Body of pancreas (tissue), 4 donors: Measurements from ENCODE around the gene CIBAR2. TPM values are rescaled to one million over a fixed set of nuclear protein-coding genes. Genes with fewer than 3 reads are reported as not detected.

Experiments used
- ATAC-seq: fragments of 150-250 bp; one replicate; pipeline ENCODE4 v1.9.1; 2016
- DNase-seq, 4 donors: peaks; one replicate each; pipeline ENCODE4 v3.0.0-alpha.2; 2019
- H3K27ac ChIP-seq, 4 donors: fragments of 200-600 bp; sonication (generic); 1 replicate in 3 of 4; 2 replicates in 1 of 4; pipeline versions ENCODE4 v1.5.1 to v1.6.1; 2016 to 2019; ENCODE audit warnings: mild to moderate bottlenecking in 1 of 4, mixed read lengths in 1 of 4, moderate library complexity in 1 of 4
- H3K27me3 ChIP-seq, 2 donors: fragments of 200-600 bp; sonication (generic); one replicate each; pipeline ENCODE4 v1.6.0; 2016; ENCODE audit warnings: mild to moderate bottlenecking in 1 of 2
- H3K36me3 ChIP-seq, 2 donors: fragments of 200-600 bp; sonication (generic); replicated peaks in 1 of 2; 2 replicates each; pipeline ENCODE4 v1.5.1; 2016; ENCODE audit warnings: low read depth in 2 of 2; ENCODE audit not compliant: insufficient read depth in 1 of 2
- H3K4me1 ChIP-seq: fragments of 200-600 bp; sonication (generic); one replicate; pipeline ENCODE4 v1.6.0; 2016
- H3K4me3 ChIP-seq, 2 donors: fragments of 200-600 bp; sonication (generic); 1 replicate in 1 of 2; 2 replicates in 1 of 2; pipeline ENCODE4 v1.5.1; 2016 to 2019
- H3K9me3 ChIP-seq, 3 donors: fragments of 200-600 bp; sonication (generic); 1 replicate in 2 of 3; 2 replicates in 1 of 3; pipeline ENCODE4 v1.5.1; 2016
- POLR2A ChIP-seq, 3 donors: fragments of 450-650 bp; IDR thresholded peaks; one replicate each; pipeline ENCODE4 v1.6.1; 2016; ENCODE audit warnings: antibody characterized with exemption in 3 of 3, mild to moderate bottlenecking in 2 of 3
- WGBS, 2 donors: methylation state at CpG; one replicate each; pipeline ENCODE4 v1.1.5; 2017; 5-methylcytosine and 5-hydroxymethylcytosine counted together
- intact Hi-C: fragments of 100-400 bp; cut with DNase I; formaldehyde crosslinking; loops from one replicate; pipeline ENCODE4 v1.15.1; 2023
- total RNA-seq, 2 donors: library from RNA; depleted of rRNA; stranded (reverse); fragments of >200 nt; gene quantifications; one replicate each; pipeline ENCODE4 v1.1.0, GENCODE V29; 2016
- TF ChIP-seq, protein P1 (sequence below), 7 experiments: fragments of 450-650 bp in 4 of 7; fragments of 200-600 bp in 3 of 7; sonication (generic) in 3 of 7; IDR thresholded peaks; one replicate each; pipeline ENCODE4 v1.5.1; 2016 to 2019; ENCODE audit warnings: antibody characterized with exemption in 7 of 7

The CIBAR2 gene
- total RNA-seq, 2 donors from 2014 or later, result not detected

- intact Hi-C loops, result loop anchor here (10.0 kb wide), 1 partner anchor 115 kb away; no protein-coding TSS in a partner anchor
- Histone ChIP-seq H3K27ac (no peak overlapping the region), H3K36me3 (peaks cover 0 to 5% of the 10 kb centered on the region in 2 donors), H3K4me1 (peaks cover 23% of the 10 kb centered on the region), H3K9me3 (no peaks in the 10 kb centered on the region), H3K4me3 (no peak overlapping the region), H3K27me3 (no peaks in the 10 kb centered on the region)
- TF ChIP-seq, protein P1, sequence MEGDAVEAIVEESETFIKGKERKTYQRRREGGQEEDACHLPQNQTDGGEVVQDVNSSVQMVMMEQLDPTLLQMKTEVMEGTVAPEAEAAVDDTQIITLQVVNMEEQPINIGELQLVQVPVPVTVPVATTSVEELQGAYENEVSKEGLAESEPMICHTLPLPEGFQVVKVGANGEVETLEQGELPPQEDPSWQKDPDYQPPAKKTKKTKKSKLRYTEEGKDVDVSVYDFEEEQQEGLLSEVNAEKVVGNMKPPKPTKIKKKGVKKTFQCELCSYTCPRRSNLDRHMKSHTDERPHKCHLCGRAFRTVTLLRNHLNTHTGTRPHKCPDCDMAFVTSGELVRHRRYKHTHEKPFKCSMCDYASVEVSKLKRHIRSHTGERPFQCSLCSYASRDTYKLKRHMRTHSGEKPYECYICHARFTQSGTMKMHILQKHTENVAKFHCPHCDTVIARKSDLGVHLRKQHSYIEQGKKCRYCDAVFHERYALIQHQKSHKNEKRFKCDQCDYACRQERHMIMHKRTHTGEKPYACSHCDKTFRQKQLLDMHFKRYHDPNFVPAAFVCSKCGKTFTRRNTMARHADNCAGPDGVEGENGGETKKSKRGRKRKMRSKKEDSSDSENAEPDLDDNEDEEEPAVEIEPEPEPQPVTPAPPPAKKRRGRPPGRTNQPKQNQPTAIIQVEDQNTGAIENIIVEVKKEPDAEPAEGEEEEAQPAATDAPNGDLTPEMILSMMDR (IDR thresholded peaks at IDR 0.05), result no peak
- no peak for TF ChIP-seq POLR2A (IDR thresholded peaks at IDR 0.05)
- 78 to 82% methylated on average over 13 to 16 of the region's 16 CpGs for WGBS, 2 donors
- no peak for DNase-seq
- ATAC-seq, result no peak
Observed at GRCh38 chr16:85089525-85089924, 22.7 kb downstream of the CIBAR2 start.

- H3K36me3 ChIP-seq, result peaks cover 0 to 5% of the 10 kb centered on the region in 2 donors
- no peaks in the 10 kb centered on the region for H3K27me3 ChIP-seq
- DNase-seq (no peak), ATAC-seq (no peak)
- H3K27ac ChIP-seq, result no peak overlapping the region
- WGBS, 2 donors, result 79 to 90% methylated on average over 23 to 31 of the region's 31 CpGs
- peaks cover 23% of the 10 kb centered on the region for H3K4me1 ChIP-seq
- no peaks in the 10 kb centered on the region for H3K9me3 ChIP-seq
- no peak overlapping the region for H3K4me3 ChIP-seq
- intact Hi-C loops, result loop anchor here (10.0 kb wide), 1 partner anchor 114 kb away; no protein-coding TSS in a partner anchor
- TF ChIP-seq POLR2A (IDR thresholded peaks at IDR 0.05), result no peak
- TF ChIP-seq, protein P1 (IDR thresholded peaks at IDR 0.05), result no peak
Observed at GRCh38 chr16:85088570-85089199, 23.6 kb downstream of the CIBAR2 start.

DNA sequence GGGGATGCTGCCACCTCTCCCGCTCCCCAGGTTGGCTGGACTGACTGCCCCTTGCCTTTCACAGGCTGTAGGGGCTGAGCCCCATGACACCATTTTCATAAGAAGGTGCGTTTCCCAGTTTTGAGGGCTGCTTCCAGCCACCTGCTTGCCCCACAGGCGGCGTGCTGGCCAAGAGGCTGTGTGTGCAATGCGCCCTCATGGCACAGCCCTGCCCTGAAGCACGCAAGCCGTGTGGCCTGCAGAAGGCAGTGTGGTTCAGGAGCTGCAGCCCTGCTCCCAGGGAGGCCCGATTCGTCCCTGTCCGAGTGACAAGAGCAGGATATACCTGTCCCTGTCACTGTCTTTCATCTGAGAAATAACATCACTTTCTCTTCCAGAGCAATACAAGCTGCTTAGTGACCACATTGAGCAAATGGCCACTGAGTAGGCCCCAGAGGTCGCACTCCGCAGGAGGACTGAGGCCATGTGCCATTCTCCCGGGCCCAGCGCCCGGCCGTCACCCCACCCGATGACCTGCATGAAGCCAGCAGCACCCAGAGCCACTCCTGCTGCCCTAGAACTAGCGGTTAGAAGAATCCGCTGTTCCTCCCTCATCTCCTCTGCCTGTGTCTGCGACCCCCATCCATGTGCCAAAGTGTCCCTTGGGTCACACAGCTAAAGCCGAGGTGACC is 24.2 kb downstream of the CIBAR2 start:
- WGBS, 2 donors, result 93 to 97% methylated on average over 18 to 21 of the region's 21 CpGs
- Histone ChIP-seq H3K36me3 (peaks cover 0 to 5% of the 10 kb centered on the region in 2 donors), H3K27me3 (no peaks in the 10 kb centered on the region), H3K4me3 (no peak overlapping the region), H3K27ac (no peak overlapping the region), H3K4me1 (peaks cover 20% of the 10 kb centered on the region), H3K9me3 (no peaks in the 10 kb centered on the region)
- intact Hi-C loops, result loop anchor here (10.0 kb wide), 1 partner anchor 113 kb away; no protein-coding TSS in a partner anchor
- TF ChIP-seq, protein P1 (IDR thresholded peaks at IDR 0.05), result no peak
- no peak for TF ChIP-seq POLR2A (IDR thresholded peaks at IDR 0.05)
- DNase-seq, result no peak
- ATAC-seq, result no peak

DNA sequence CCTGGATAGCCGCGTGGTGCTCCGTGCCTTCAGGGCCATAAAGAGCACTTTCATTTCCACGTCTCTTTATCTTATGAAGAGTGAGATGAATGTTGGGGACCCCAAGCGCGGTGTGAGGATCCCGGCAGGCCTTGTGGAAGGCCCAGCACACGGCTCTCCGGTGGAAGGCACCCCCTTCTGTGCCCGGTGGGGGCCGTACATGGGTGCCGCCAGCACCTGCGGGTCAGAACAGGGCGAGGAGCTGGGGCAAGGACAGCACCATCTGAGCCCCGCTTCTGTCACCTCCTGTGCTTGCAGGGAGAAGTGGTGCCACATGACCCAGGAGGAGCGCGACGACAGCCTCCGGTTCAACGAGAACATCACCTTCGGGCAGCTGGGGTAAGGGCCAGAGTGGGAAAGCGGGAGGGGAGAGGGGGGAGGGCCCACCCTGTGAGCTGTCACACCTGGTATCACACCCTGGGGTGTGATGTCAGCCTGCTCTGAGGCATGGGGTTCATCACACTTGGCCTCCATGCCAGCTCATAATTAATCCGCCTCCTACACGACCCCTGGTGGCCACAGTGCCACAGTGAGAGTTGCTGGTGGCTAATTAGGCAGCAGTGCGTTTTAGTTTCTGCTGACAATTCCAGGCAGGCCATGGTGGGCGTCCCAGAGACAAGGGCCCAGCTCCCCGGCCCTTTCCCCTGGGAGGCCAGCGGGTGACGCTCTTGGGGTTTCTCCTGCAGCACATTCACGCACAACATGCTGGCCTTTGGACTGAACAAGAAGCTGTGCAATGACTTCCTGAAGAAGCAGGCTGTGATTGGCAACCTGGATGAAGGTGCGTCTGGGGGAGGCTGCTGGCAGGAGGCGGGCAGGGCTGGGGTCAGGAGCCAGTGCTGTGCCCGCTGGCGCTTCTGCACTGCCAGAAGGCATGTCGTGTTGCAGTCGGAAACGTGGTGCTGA is 25.7 kb downstream of the CIBAR2 start:
- intact Hi-C loops, result loop anchor here (10.0 kb wide), 1 partner anchor 112 kb away; no protein-coding TSS in a partner anchor
- no peaks in the 10 kb centered on the region for H3K27me3 ChIP-seq
- no peaks in the 10 kb centered on the region for H3K9me3 ChIP-seq
- H3K27ac ChIP-seq, result no peak overlapping the region
- H3K4me1 ChIP-seq, result peaks cover 19% of the 10 kb centered on the region
- peak; percentile 61 for ATAC-seq
- DNase-seq, result peak; percentile 65 to 72 (median 70)
- whole genome bisulfite sequencing, 2 donors, result 70 to 96% methylated on average over 27 to 29 of the region's 37 CpGs
- TF ChIP-seq POLR2A (IDR thresholded peaks at IDR 0.05), result no peak
- TF ChIP-seq, protein P1 (IDR thresholded peaks at IDR 0.05), result peak; percentile 17 to 79 (median 66)
- H3K4me3 ChIP-seq, result no peak overlapping the region
- H3K36me3 ChIP-seq, result peaks cover 0 to 5% of the 10 kb centered on the region in 2 donors
